Endothelial cell of umbilical vein (primary cell): ENCODE measurements around the gene CRTC1. TPM values are rescaled to one million over a fixed set of nuclear protein-coding genes. Genes with fewer than 3 reads are reported as not detected.

ENCODE experiments used
- BruUV-seq: library from RNA; stranded (reverse); fragments of 400-500 nt; replicated peaks from 2 replicates; lab custom pipeline; 2021; lab: Mats Ljungman, UMichigan
- CTCF ChIA-PET: fragments of 300-600, 350-600 bp; sonication (Branson Sonifier 250); formaldehyde crosslinking; loops from one replicate; lab custom pipeline; 2021; ENCODE audit warnings: antibody characterized with exemption, inconsistent platforms; lab: Charles Lee
- POLR2A ChIA-PET: fragments of 300-600, 350-600 bp; sonication (Branson Sonifier 250); formaldehyde crosslinking; loops from one replicate; lab custom pipeline; 2021; ENCODE audit warnings: antibody characterized with exemption, inconsistent platforms; lab: Charles Lee
- DNase-seq: peaks from one replicate; pipeline ENCODE4 v3.0.0-alpha.2; 2011; ENCODE audit warnings: low read depth, low spot score
- FAIRE-seq: peaks from 2 replicates; lab custom pipeline; 2011; peaks lifted over from hg19 to GRCh38; lab: Jason Lieb, UNC
- H2AFZ ChIP-seq: 2 replicates; pipeline ENCODE4 v1.6.0; 2012; ENCODE audit warnings: low read depth, low read length, control low read depth, inconsistent platforms
- H3K27ac ChIP-seq: 2 replicates; pipeline ENCODE4 v1.5.1; 2011; ENCODE audit warnings: low read depth, mild to moderate bottlenecking, control low read depth, low read length, moderate library complexity; ENCODE audit not compliant: insufficient read depth
- H3K27me3 ChIP-seq, 2 experiments: 2 replicates each; pipeline versions ENCODE4 v1.6.0 to v1.6.1; 2011; ENCODE audit warnings: low read length in 2 of 2, mixed read lengths in 1 of 2; ENCODE audit not compliant: control insufficient read depth in 2 of 2, insufficient read depth in 2 of 2
- H3K36me3 ChIP-seq, 2 experiments: 2 replicates in 1 of 2; 3 replicates in 1 of 2; pipeline ENCODE4 v1.5.1; 2011; ENCODE audit warnings: low read length in 2 of 2, mild to moderate bottlenecking in 1 of 2, moderate library complexity in 1 of 2; ENCODE audit not compliant: control insufficient read depth in 2 of 2, insufficient read depth in 2 of 2; ENCODE audit errors: extremely low read depth in 1 of 2
- H3K4me1 ChIP-seq: 3 replicates; pipeline ENCODE4 v1.5.1; 2011; ENCODE audit warnings: mild to moderate bottlenecking, low read length; ENCODE audit not compliant: control insufficient read depth, insufficient read depth; ENCODE audit errors: extremely low read depth
- H3K4me2 ChIP-seq: 2 replicates; pipeline ENCODE4 v1.6.1; 2011; ENCODE audit warnings: low read length, control low read depth, mixed read lengths; ENCODE audit not compliant: insufficient read depth
- H3K4me3 ChIP-seq, 3 experiments: fragments of 200-600 bp in 1 of 3; sonication (generic), shearing (Covaris generic) in 1 of 3; replicated peaks in 1 of 3; 2 replicates each; pipeline ENCODE4 v1.5.1; 2011 to 2016; ENCODE audit warnings: control low read depth in 3 of 3, low read length in 3 of 3, mild to moderate bottlenecking in 2 of 3, inconsistent platforms in 1 of 3, low read depth in 1 of 3, moderate library complexity in 1 of 3; ENCODE audit not compliant: insufficient read depth in 1 of 3
- H3K79me2 ChIP-seq: 2 replicates; pipeline ENCODE4 v1.6.0; 2012; ENCODE audit warnings: low read length, inconsistent platforms; ENCODE audit not compliant: control insufficient read depth, insufficient read depth
- H3K9ac ChIP-seq: replicated peaks from 2 replicates; pipeline ENCODE3; 2011; ENCODE audit warnings: low read length, control low read depth; ENCODE audit not compliant: insufficient read depth; ENCODE audit errors: extremely low read depth
- H3K9me1 ChIP-seq: replicated peaks from 3 replicates; pipeline ENCODE4 v1.6.0; 2011; ENCODE audit warnings: mild to moderate bottlenecking, low read length; ENCODE audit not compliant: control insufficient read depth, insufficient read depth; ENCODE audit errors: extremely low read depth
- H3K9me3 ChIP-seq: replicated peaks from 2 replicates; pipeline ENCODE4 v1.5.1; 2012; ENCODE audit warnings: low read length, inconsistent platforms; ENCODE audit not compliant: control insufficient read depth, insufficient read depth
- H4K20me1 ChIP-seq: replicated peaks from 2 replicates; pipeline ENCODE3; 2011; ENCODE audit warnings: mild to moderate bottlenecking, low read length; ENCODE audit not compliant: control insufficient read depth, insufficient read depth; ENCODE audit errors: extremely low read depth
- EZH2 ChIP-seq: IDR thresholded peaks from 2 replicates; pipeline ENCODE4 v1.6.1; 2012; ENCODE audit warnings: borderline replicate concordance, low read depth, mild to moderate bottlenecking, moderate library complexity, low read length, inconsistent platforms; ENCODE audit not compliant: severe bottlenecking
- FOS ChIP-seq: IDR thresholded peaks from 2 replicates; pipeline ENCODE4 v1.6.1; 2011; ENCODE audit warnings: mild to moderate bottlenecking, low read length, moderate library complexity, borderline replicate concordance; ENCODE audit not compliant: insufficient read depth
- GATA2 ChIP-seq: IDR thresholded peaks from 2 replicates; pipeline ENCODE4 v1.7.0; 2011; ENCODE audit warnings: low read depth, mild to moderate bottlenecking, moderate library complexity, mixed read lengths, low read length; ENCODE audit not compliant: insufficient read length, insufficient read depth
- JUN ChIP-seq: IDR thresholded peaks from 2 replicates; pipeline ENCODE4 v1.6.1; 2011; ENCODE audit warnings: borderline replicate concordance, low read depth; ENCODE audit not compliant: insufficient read length, insufficient read depth
- MYC ChIP-seq: IDR thresholded peaks from one replicate; pipeline ENCODE4 v1.6.1; 2011; ENCODE audit warnings: mild to moderate bottlenecking, low read depth, low read length
- POLR2A ChIP-seq: IDR thresholded peaks from 2 replicates; pipeline ENCODE4 v1.6.1; 2012; ENCODE audit warnings: low read depth, mild to moderate bottlenecking, control low read depth, low read length
- POLR2AphosphoS5 ChIP-seq: IDR thresholded peaks from 2 replicates; pipeline ENCODE4 v1.6.1; 2012; ENCODE audit warnings: low read depth, mild to moderate bottlenecking, control low read depth, low read length, moderate library complexity; ENCODE audit not compliant: insufficient read depth
- dilution Hi-C: fragments of 300-500 bp; cut with MboI; formaldehyde crosslinking; loops from one replicate; pipeline ENCODE4 v1.15.0; 2019; ENCODE audit warnings: low sequenced_read_pairs; ENCODE audit not compliant: extremely low pct_ligation_motif_present
- intact Hi-C: fragments of 100-400 bp; cut with micrococcal nuclease; formaldehyde crosslinking; loops from one replicate; pipeline ENCODE4 v1.10.0; 2022
- polyA plus RNA-seq, 4 experiments: library from polyadenylated mRNA; depleted of rRNA in 3 of 4; stranded (reverse) in 3 of 4; unstranded in 1 of 4; fragments of >200 nt; gene quantifications; 2 replicates each; pipeline versions ENCODE4 v1.2.1 to v1.2.3, GENCODE V29; 2011 to 2012; ENCODE audit warnings: missing spikeins in 1 of 4
- total RNA-seq: library from RNA; stranded (reverse); gene quantifications from 2 replicates; pipeline ENCODE4 v1.2.3, GENCODE V29; 2021
- TF ChIP-seq, protein P1 (sequence below), 2 donors: IDR thresholded peaks; 1 replicate in 1 of 2; 2 replicates in 1 of 2; pipeline ENCODE4 v1.5.1; 2011; ENCODE audit warnings: low read length in 2 of 2, mild to moderate bottlenecking in 2 of 2, moderate library complexity in 2 of 2, control low read depth in 1 of 2, inconsistent platforms in 1 of 2, low read depth in 1 of 2; ENCODE audit not compliant: insufficient read depth in 1 of 2; ENCODE audit errors: extremely low read depth in 1 of 2
- TF ChIP-seq, protein P2 (sequence below): IDR thresholded peaks from 2 replicates; pipeline ENCODE4 v1.6.1; 2011; ENCODE audit not compliant: insufficient read depth, insufficient read length

The CRTC1 gene
- total and polyA plus RNA-seq, 2 donors (not counting 3 experiments of a cell fraction or from before 2014, with no cell fraction given): 4.2 to 11.4 TPM

DNA sequence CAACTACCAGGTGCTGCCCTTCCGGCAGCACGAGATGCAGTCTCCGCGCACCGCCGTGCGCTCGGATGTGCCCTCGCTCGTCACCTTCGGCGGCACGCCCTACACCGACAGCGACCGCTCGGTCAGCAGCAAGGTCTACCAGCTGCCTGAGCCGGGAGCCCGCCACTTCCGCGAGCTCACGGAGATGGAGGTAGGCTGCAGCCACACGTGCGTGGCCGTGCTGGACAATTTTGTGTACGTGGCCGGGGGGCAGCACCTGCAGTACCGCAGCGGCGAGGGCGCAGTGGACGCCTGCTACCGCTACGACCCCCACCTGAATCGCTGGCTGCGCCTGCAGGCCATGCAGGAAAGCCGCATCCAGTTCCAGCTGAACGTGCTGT, 15.2 kb upstream of the CRTC1 start:
- ChIA-PET POLR2A (no interaction called here), CTCF (no interaction called here)
- Histone ChIP-seq H3K9ac (no peak overlapping the region), H3K9me1 (no peaks in the 10 kb centered on the region), H3K4me3 (no peak overlapping the region), H3K4me1 (no peaks in the 10 kb centered on the region), H3K27me3 (no peaks in the 10 kb centered on the region), H3K79me2 (no peaks in the 10 kb centered on the region), H2AFZ (no peak overlapping the region), H3K9me3 (no peaks in the 10 kb centered on the region), H4K20me1 (no peaks in the 10 kb centered on the region), H3K36me3 (peaks cover 2 to 9% of the 10 kb centered on the region in 2 experiments), H3K27ac (no peak overlapping the region), H3K4me2 (no peak overlapping the region)
- intact Hi-C loops: no loop called here
- FAIRE-seq: no peak
- no TSS peak for BruUV-seq
- dilution Hi-C loops: no loop called here
- no peak for DNase-seq
- TF ChIP-seq POLR2A: no peak
- no peak for TF ChIP-seq POLR2AphosphoS5
- no peak for TF ChIP-seq JUN
- TF ChIP-seq FOS: no peak
- TF ChIP-seq MYC: no peak
- TF ChIP-seq, protein P1, sequence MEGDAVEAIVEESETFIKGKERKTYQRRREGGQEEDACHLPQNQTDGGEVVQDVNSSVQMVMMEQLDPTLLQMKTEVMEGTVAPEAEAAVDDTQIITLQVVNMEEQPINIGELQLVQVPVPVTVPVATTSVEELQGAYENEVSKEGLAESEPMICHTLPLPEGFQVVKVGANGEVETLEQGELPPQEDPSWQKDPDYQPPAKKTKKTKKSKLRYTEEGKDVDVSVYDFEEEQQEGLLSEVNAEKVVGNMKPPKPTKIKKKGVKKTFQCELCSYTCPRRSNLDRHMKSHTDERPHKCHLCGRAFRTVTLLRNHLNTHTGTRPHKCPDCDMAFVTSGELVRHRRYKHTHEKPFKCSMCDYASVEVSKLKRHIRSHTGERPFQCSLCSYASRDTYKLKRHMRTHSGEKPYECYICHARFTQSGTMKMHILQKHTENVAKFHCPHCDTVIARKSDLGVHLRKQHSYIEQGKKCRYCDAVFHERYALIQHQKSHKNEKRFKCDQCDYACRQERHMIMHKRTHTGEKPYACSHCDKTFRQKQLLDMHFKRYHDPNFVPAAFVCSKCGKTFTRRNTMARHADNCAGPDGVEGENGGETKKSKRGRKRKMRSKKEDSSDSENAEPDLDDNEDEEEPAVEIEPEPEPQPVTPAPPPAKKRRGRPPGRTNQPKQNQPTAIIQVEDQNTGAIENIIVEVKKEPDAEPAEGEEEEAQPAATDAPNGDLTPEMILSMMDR (IDR thresholded peaks at IDR 0.05; ENCODE audit: extremely low read depth in 1 of 2, insufficient read depth in 1 of 2, low read depth in 1 of 2, low read length in 2 of 2): no peak
- TF ChIP-seq GATA2: no peak
- no peak for TF ChIP-seq EZH2
- TF ChIP-seq, protein P2, sequence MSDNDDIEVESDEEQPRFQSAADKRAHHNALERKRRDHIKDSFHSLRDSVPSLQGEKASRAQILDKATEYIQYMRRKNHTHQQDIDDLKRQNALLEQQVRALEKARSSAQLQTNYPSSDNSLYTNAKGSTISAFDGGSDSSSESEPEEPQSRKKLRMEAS: no peak
